Endothelial cell of umbilical vein (primary cell): Measurements from ENCODE around the gene STX12. TPM values are rescaled to one million over a fixed set of nuclear protein-coding genes. Genes with fewer than 3 reads are reported as not detected.

Source experiments
- BruUV-seq: library from RNA; stranded (reverse); fragments of 400-500 nt; replicated peaks from 2 replicates; lab custom pipeline; 2021; lab: Mats Ljungman, UMichigan
- CTCF ChIA-PET: fragments of 300-600, 350-600 bp; sonication (Branson Sonifier 250); formaldehyde crosslinking; loops from one replicate; lab custom pipeline; 2021; ENCODE audit warnings: antibody characterized with exemption, inconsistent platforms; lab: Charles Lee
- POLR2A ChIA-PET: fragments of 300-600, 350-600 bp; sonication (Branson Sonifier 250); formaldehyde crosslinking; loops from one replicate; lab custom pipeline; 2021; ENCODE audit warnings: antibody characterized with exemption, inconsistent platforms; lab: Charles Lee
- DNase-seq: peaks from one replicate; pipeline ENCODE4 v3.0.0-alpha.2; 2011; ENCODE audit warnings: low read depth, low spot score
- FAIRE-seq: peaks from 2 replicates; lab custom pipeline; 2011; peaks lifted over from hg19 to GRCh38; lab: Jason Lieb, UNC
- H2AFZ ChIP-seq: 2 replicates; pipeline ENCODE4 v1.6.0; 2012; ENCODE audit warnings: low read depth, low read length, control low read depth, inconsistent platforms
- H3K27ac ChIP-seq: 2 replicates; pipeline ENCODE4 v1.5.1; 2011; ENCODE audit warnings: low read depth, mild to moderate bottlenecking, control low read depth, low read length, moderate library complexity; ENCODE audit not compliant: insufficient read depth
- H3K27me3 ChIP-seq, 2 experiments: 2 replicates each; pipeline versions ENCODE4 v1.6.0 to v1.6.1; 2011; ENCODE audit warnings: low read length in 2 of 2, mixed read lengths in 1 of 2; ENCODE audit not compliant: control insufficient read depth in 2 of 2, insufficient read depth in 2 of 2
- H3K36me3 ChIP-seq, 2 experiments: 2 replicates in 1 of 2; 3 replicates in 1 of 2; pipeline ENCODE4 v1.5.1; 2011; ENCODE audit warnings: low read length in 2 of 2, mild to moderate bottlenecking in 1 of 2, moderate library complexity in 1 of 2; ENCODE audit not compliant: control insufficient read depth in 2 of 2, insufficient read depth in 2 of 2; ENCODE audit errors: extremely low read depth in 1 of 2
- H3K4me1 ChIP-seq: 3 replicates; pipeline ENCODE4 v1.5.1; 2011; ENCODE audit warnings: mild to moderate bottlenecking, low read length; ENCODE audit not compliant: control insufficient read depth, insufficient read depth; ENCODE audit errors: extremely low read depth
- H3K4me2 ChIP-seq: 2 replicates; pipeline ENCODE4 v1.6.1; 2011; ENCODE audit warnings: low read length, control low read depth, mixed read lengths; ENCODE audit not compliant: insufficient read depth
- H3K4me3 ChIP-seq, 3 experiments: fragments of 200-600 bp in 1 of 3; sonication (generic), shearing (Covaris generic) in 1 of 3; replicated peaks in 1 of 3; 2 replicates each; pipeline ENCODE4 v1.5.1; 2011 to 2016; ENCODE audit warnings: control low read depth in 3 of 3, low read length in 3 of 3, mild to moderate bottlenecking in 2 of 3, inconsistent platforms in 1 of 3, low read depth in 1 of 3, moderate library complexity in 1 of 3; ENCODE audit not compliant: insufficient read depth in 1 of 3
- H3K79me2 ChIP-seq: 2 replicates; pipeline ENCODE4 v1.6.0; 2012; ENCODE audit warnings: low read length, inconsistent platforms; ENCODE audit not compliant: control insufficient read depth, insufficient read depth
- H3K9ac ChIP-seq: replicated peaks from 2 replicates; pipeline ENCODE3; 2011; ENCODE audit warnings: low read length, control low read depth; ENCODE audit not compliant: insufficient read depth; ENCODE audit errors: extremely low read depth
- H3K9me1 ChIP-seq: replicated peaks from 3 replicates; pipeline ENCODE4 v1.6.0; 2011; ENCODE audit warnings: mild to moderate bottlenecking, low read length; ENCODE audit not compliant: control insufficient read depth, insufficient read depth; ENCODE audit errors: extremely low read depth
- H3K9me3 ChIP-seq: replicated peaks from 2 replicates; pipeline ENCODE4 v1.5.1; 2012; ENCODE audit warnings: low read length, inconsistent platforms; ENCODE audit not compliant: control insufficient read depth, insufficient read depth
- H4K20me1 ChIP-seq: replicated peaks from 2 replicates; pipeline ENCODE3; 2011; ENCODE audit warnings: mild to moderate bottlenecking, low read length; ENCODE audit not compliant: control insufficient read depth, insufficient read depth; ENCODE audit errors: extremely low read depth
- CTCF ChIP-seq, 2 donors: IDR thresholded peaks; 1 replicate in 1 of 2; 2 replicates in 1 of 2; pipeline ENCODE4 v1.5.1; 2011; ENCODE audit warnings: low read length in 2 of 2, mild to moderate bottlenecking in 2 of 2, moderate library complexity in 2 of 2, control low read depth in 1 of 2, inconsistent platforms in 1 of 2, low read depth in 1 of 2; ENCODE audit not compliant: insufficient read depth in 1 of 2; ENCODE audit errors: extremely low read depth in 1 of 2
- FOS ChIP-seq: IDR thresholded peaks from 2 replicates; pipeline ENCODE4 v1.6.1; 2011; ENCODE audit warnings: mild to moderate bottlenecking, low read length, moderate library complexity, borderline replicate concordance; ENCODE audit not compliant: insufficient read depth
- JUN ChIP-seq: IDR thresholded peaks from 2 replicates; pipeline ENCODE4 v1.6.1; 2011; ENCODE audit warnings: borderline replicate concordance, low read depth; ENCODE audit not compliant: insufficient read length, insufficient read depth
- MYC ChIP-seq: IDR thresholded peaks from one replicate; pipeline ENCODE4 v1.6.1; 2011; ENCODE audit warnings: mild to moderate bottlenecking, low read depth, low read length
- POLR2A ChIP-seq: IDR thresholded peaks from 2 replicates; pipeline ENCODE4 v1.6.1; 2012; ENCODE audit warnings: low read depth, mild to moderate bottlenecking, control low read depth, low read length
- POLR2AphosphoS5 ChIP-seq: IDR thresholded peaks from 2 replicates; pipeline ENCODE4 v1.6.1; 2012; ENCODE audit warnings: low read depth, mild to moderate bottlenecking, control low read depth, low read length, moderate library complexity; ENCODE audit not compliant: insufficient read depth
- dilution Hi-C: fragments of 300-500 bp; cut with MboI; formaldehyde crosslinking; loops from one replicate; pipeline ENCODE4 v1.15.0; 2019; ENCODE audit warnings: low sequenced_read_pairs; ENCODE audit not compliant: extremely low pct_ligation_motif_present
- intact Hi-C: fragments of 100-400 bp; cut with micrococcal nuclease; formaldehyde crosslinking; loops from one replicate; pipeline ENCODE4 v1.10.0; 2022
- polyA plus RNA-seq, 4 experiments: library from polyadenylated mRNA; depleted of rRNA in 3 of 4; stranded (reverse) in 3 of 4; unstranded in 1 of 4; fragments of >200 nt; gene quantifications; 2 replicates each; pipeline versions ENCODE4 v1.2.1 to v1.2.3, GENCODE V29; 2011 to 2012; ENCODE audit warnings: missing spikeins in 1 of 4
- total RNA-seq: library from RNA; stranded (reverse); gene quantifications from 2 replicates; pipeline ENCODE4 v1.2.3, GENCODE V29; 2021

Gene STX12
- total and polyA plus RNA-seq, 2 donors (not counting 3 experiments of a cell fraction or from before 2014, with no cell fraction given), result 28.7 to 90.3 TPM

- H3K36me3 ChIP-seq, result peaks cover 0 to 4% of the 10 kb centered on the region in 2 experiments
- peaks cover 23% of the 10 kb centered on the region for H3K4me1 ChIP-seq
- dilution Hi-C loops (no loop called here), intact Hi-C loops (loop anchor here (1.0 kb wide), 4 partner anchors 15 to 102 kb away; partner anchors contain the start of genes FAM76A, IFI6 and PPP1R8)
- POLR2A ChIA-PET, result interaction anchor here (0.9 to 3.3 kb wide), 5 partner anchors 13 to 102 kb away, joined by 3 to 67 read pairs (median 8); partner anchors contain the start of genes FAM76A and IFI6
- H4K20me1 ChIP-seq, result peaks cover 3% of the 10 kb centered on the region
- H3K4me3 ChIP-seq, result peak overlapping the region; percentile 63 to 99 (median 90)
- H2AFZ ChIP-seq, result peak overlapping the region; percentile 32
- no peaks in the 10 kb centered on the region for H3K9me1 ChIP-seq
- H3K4me2 ChIP-seq, result peak overlapping the region; percentile 100
- FAIRE-seq (peak; percentile 78), DNase-seq (peak; percentile 75)
- BruUV-seq, result TSS peak; percentile 53
- no peaks in the 10 kb centered on the region for H3K9me3 ChIP-seq
- H3K9ac ChIP-seq, result peak overlapping the region; percentile 89
- H3K27ac ChIP-seq, result peak overlapping the region; percentile 82
- TF ChIP-seq FOS, result peak; percentile 20
- TF ChIP-seq POLR2AphosphoS5, result no peak
- TF ChIP-seq POLR2A, result no peak
- peak; percentile 29 for TF ChIP-seq JUN
- no peak for TF ChIP-seq MYC
- TF ChIP-seq CTCF (IDR thresholded peaks at IDR 0.05; ENCODE audit: extremely low read depth in 1 of 2, insufficient read depth in 1 of 2, low read depth in 1 of 2, low read length in 2 of 2), result no peak
- CTCF ChIA-PET, result interaction anchor here (0.8 to 3.5 kb wide), 6 partner anchors 10 to 57 kb away, joined by 4 to 32 read pairs (median 4); partner anchors contain the start of genes FAM76A and PPP1R8
- H3K27me3 ChIP-seq, result no peaks in the 10 kb centered on the region
- H3K79me2 ChIP-seq, result peaks cover 57% of the 10 kb centered on the region
These were observed 917 bp downstream of the STX12 start for GRCh38 chr1:27773826-27774445.
